ENCODE data around the gene DLG2. TPM values are rescaled to one million over a fixed set of nuclear protein-coding genes. Genes with fewer than 3 reads are reported as not detected.

The DLG2 gene
- total RNA-seq, 1 donor from 2014 or later, result 6.1 TPM

DNA sequence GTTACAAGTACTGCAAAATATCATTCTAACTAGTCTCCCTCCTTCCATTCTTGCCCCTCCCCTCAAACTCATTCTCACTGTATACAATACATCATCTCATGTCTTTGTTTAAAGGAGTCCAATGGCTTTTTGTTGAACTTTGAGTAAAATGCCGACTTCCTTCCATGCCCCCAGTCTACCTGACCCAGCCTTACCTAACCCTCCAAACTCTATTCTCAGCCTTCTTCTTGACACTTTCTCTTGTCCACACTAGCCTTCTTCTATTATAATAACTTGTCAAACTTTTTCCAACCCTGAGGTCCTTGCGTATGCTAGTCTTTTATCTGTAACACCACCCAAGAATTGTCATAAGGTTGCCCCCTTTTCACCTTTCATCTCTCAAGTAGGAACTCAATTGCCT lies 1329.6 kb downstream of the DLG2 start:
- ATAC-seq (ENCODE audit: poor library complexity), result no peak
- DNase-seq, result no peak
- intact Hi-C loops (cut with DNase I), result no loop called here

DNA sequence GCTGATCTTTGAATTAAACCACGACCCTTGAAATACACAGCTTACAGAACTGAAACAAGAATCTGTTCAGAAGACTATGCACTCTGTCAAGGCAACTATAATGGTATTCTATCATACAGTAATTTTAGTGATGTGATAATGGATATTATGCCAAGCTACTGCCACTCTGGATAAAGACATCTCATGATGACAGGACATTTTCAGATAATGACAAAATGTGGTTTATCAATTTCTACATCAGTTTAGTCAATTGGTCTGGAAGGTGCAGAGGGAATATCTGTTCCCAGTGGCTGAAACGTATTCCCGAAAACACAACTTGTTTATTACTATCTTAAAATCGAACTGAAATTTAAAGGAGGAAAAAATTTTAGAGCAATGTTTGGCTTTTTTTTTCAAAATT lies 1331.3 kb downstream of the DLG2 start:
- no peak for DNase-seq
- ATAC-seq (ENCODE audit: poor library complexity), result no peak
- intact Hi-C loops (cut with DNase I), result no loop called here

DNA sequence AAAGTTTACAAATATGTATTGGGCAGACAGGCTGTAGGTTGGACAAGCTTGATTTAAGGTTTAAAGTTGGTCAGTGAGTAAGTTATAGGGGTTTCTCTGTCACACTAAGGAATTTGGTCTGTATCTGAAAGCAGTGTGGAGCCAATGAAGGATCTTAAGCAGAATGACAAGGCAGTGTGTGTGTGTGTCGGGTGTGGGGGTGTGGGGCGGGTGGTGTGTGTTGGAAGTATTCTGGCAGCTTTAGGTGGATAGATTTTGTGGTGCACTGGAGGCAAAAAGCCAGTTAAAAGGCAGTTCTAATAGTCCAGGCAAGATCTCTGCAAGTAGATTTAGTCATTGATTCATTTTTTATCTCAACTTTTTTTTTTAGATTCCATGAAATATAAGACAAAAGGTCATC lies 1334.2 kb downstream of the DLG2 start:
- ATAC-seq (ENCODE audit: poor library complexity) (no peak), DNase-seq (no peak)
- intact Hi-C loops (cut with DNase I), result no loop called here

DNA sequence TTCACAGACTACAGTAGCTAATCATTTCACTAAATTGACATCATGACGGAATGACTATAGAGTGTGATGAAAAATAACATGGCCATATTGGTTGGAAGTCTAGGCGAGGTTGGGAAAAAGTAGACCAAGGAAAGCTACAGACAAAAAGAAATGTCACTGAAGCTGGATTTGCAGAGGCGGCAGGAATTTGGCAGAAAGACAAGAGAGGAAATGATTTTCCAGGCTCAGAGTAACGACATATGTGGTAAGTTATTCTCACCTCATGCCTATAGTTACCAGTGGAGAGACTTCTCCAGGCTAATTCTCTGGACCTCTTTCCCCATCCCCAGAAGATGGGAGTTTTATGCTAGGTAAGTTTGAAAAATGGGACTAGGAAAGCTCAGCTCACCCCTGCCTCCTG lies 1335.1 kb downstream of the DLG2 start:
- DNase-seq (no peak), ATAC-seq (ENCODE audit: poor library complexity) (no peak)
- intact Hi-C loops (cut with DNase I), result no loop called here

DNA sequence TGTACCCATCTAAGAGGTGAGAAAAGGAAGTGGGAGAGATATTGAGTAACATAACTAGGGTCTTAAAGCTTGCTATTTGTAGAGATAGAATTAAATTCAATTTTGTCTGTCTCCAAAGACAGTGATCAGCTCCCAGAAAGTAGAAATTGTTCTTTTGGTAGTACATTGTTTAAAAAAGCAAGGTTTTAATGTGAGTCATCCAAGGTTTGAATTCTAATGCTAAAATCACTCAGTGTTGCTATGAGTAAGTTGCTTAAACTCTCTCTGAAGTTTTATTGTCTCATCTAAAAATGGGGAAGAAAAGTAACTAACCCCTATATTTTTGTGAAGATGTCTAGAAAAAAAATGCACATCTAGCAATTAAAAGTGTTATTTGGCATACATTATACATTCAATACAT lies 1336.5 kb downstream of the DLG2 start:
- DNase-seq (no peak), ATAC-seq (ENCODE audit: poor library complexity) (no peak)
- intact Hi-C loops (cut with DNase I), result no loop called here

DNA sequence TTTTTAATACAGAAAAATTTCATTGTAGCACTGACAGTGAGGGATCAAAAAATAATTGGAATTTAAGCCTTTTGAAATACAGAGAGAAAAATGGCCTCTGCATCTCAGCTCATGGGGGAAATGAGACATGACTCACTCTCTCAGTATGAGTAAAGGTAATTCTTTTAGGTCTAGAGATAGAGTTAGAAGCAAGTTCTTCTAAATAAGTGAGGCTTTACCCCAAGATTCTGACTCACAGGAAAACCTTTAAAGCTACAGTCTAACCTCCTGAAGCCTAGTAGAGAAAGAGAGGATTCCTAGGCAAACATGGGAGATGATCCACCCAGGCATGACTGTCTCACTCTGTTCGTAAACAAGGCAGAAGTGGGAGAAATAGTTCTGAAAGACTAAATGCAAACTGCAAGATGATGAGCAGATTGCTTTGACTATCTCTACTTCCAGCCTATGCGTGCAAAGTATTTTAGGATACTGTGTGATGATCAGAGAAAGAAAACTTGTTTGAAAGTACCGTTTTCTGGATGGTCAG lies 1337.7 kb downstream of the DLG2 start:
- no peak for DNase-seq
- intact Hi-C loops (cut with DNase I), result no loop called here
- ATAC-seq (ENCODE audit: poor library complexity), result no peak

DNA sequence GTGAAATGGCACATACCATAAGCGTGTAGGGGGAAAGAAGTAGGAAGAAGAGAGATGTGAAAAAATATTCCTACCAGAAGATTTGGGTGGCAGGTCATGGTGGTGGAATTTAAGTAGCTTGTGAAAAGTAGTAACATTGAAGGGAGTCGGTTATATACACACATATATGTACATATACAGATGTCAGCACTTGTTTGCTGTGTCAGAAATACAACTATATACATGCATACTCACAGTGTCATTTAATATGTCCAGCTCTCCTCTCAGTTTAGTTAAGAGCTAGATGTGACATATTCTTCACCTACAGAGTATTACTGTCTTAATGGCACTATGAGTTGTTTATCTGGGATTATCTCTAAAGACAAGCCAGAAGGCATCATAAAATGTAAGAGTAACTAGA lies 1353.6 kb downstream of the DLG2 start:
- intact Hi-C loops (cut with DNase I), result no loop called here
- no peak for ATAC-seq (ENCODE audit: poor library complexity)
- DNase-seq, result no peak

DNA sequence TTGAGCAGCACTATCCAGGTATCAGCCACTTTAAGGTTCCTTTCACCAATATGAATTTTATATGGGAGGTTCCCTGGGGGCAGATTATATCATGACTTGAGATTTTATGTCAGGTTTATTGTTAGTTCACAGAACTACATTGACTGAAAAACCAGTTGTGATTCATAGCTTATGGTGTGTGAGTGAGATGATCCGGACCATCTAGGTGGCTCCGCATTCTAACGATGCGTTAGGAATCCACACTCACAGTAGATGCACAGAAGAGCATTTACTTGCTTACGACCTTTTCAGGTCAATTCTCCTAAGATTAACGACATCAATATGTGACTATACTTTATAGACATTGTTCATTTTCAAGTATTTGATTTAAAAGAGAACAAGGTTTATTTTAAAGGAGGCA lies 1356.7 kb downstream of the DLG2 start:
- intact Hi-C loops (cut with DNase I), result no loop called here
- DNase-seq (no peak), ATAC-seq (ENCODE audit: poor library complexity) (no peak)

DNA sequence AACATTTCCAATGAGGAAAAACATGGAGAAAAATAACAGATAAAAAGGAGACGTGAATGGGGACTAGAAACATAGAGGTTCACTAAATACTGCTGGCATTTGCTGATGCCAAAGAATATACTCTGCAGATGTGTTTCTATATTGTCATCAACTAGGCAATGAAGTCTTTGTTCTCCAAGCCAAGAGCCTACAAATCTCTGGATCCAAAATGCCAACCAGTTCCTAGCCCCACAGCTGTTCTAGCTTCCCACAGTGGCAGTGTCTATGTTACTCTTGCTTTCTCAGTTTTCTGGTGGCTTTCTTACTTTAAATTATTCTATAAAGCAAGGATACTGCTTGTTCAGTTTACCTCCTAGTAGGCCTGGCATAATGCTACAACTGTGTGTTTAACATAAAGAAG lies 1363.1 kb downstream of the DLG2 start:
- no peak for ATAC-seq (ENCODE audit: poor library complexity)
- intact Hi-C loops (cut with DNase I), result no loop called here
- DNase-seq, result no peak

DNA sequence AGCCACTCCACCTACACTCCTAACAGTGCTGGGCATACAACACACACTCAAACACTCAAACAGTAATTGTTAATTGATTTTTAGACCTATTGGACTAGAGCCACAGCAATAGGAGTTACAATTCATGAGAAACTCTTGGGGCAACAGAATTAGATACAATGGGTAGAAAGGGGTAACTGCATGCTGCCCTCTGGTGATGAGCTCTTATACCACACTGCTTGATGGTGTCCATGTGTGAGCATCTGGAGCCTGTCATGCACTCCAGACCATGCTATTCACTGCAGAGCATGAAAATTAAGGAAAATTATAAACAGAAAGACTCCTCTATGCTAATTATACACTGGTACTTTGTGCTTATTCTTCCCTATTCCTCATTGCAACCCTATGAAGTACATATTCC lies 1365.4 kb downstream of the DLG2 start:
- no peak for ATAC-seq (ENCODE audit: poor library complexity)
- no peak for DNase-seq
- intact Hi-C loops (cut with DNase I), result no loop called here

DNA sequence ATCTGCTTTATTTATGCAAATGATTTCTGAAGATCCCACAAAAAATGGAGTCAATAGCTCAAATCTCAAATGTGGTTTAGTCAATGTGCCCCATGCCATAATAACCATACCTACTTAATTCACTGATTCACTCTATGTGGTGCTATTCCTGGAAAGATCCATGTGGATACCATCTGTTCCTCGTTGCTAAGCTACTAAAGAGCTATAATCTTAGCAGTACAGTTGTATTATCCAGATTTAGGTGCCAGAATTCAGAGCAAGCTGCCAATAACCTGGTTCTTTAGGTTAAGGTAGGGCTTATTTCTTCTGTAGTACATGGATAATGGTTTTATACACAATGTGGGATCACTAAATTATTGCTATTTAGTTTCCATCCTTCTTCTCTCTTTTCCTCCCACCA lies 1366.3 kb downstream of the DLG2 start:
- DNase-seq (no peak), ATAC-seq (ENCODE audit: poor library complexity) (no peak)
- intact Hi-C loops (cut with DNase I), result no loop called here

DNA sequence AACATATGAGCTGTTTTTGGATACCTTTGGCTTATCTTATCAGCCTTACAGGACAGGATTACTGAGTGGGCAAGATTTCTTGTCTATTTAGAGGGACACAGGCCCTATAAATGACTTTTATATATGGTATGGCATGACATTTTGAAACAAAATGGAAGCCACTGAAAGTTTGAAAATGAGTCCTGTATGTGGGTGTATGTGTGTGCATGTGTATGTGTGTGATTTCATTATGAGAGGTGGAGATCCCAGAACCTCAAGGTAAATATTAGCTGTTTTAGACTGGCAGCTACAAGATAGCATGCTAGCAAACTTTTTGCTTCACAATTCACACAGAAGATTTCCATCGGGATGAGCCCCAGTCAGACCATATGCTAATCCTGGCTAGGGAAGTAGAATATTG lies 1370.5 kb downstream of the DLG2 start:
- intact Hi-C loops (cut with DNase I), result no loop called here
- DNase-seq (no peak), ATAC-seq (ENCODE audit: poor library complexity) (no peak)

DNA sequence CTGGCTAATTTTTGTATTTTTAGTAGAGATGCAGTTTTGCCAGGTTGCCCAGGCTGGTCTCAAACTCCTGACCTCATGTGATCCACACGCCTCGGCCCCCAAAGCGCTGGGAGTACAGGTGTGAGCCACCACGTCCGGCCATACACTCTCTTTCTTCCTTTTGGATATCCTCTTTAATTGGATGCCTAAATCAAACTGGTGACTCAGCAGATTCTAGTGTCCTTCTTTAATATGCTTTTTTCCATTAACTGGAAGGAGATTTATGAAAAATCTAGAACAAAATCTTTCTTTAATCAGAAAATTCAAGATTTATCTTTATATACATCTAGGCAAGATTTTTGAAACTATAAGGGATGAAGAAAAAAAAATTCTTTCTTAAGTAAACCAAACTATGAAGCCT lies 1371.7 kb downstream of the DLG2 start:
- intact Hi-C loops (cut with DNase I), result no loop called here
- ATAC-seq (ENCODE audit: poor library complexity) (no peak), DNase-seq (no peak)

DNA sequence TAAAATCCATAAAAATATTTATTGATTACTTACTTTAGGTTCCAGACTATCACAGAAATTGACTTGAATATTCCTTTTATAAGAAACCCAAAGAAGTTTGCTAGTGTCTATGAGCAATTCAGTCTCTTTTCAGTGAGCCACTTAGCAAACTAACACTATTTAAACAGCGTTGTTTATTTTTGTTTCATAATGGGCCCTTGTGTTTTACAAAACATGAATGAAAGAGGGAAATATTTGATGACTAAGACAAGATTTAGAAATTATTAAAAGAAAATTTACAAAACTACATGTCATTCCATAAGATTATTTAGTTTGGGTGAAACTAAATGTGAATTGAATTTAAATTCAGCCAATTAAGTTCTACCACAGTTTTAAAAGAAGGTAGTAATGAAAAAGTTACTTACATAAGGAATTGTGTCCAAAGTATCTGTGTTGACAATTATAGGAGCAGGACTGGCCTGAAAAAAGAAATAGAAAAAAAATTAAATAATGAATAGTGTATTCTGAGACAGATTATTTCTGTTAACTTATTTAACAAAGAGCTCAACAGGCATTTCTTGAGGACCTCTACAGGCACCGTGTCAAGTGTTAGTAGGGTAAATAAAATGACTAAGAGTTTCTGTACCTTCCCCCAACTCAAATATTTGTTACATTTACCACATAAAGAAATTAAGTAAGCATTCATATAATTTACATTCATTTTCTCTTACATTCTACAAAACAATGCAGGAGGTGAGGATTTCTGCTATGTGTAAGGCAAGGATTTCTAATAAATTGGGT lies 1376.1 kb downstream of the DLG2 start:
- ATAC-seq (ENCODE audit: poor library complexity) (no peak), DNase-seq (no peak)
- intact Hi-C loops (cut with DNase I), result no loop called here

DNA sequence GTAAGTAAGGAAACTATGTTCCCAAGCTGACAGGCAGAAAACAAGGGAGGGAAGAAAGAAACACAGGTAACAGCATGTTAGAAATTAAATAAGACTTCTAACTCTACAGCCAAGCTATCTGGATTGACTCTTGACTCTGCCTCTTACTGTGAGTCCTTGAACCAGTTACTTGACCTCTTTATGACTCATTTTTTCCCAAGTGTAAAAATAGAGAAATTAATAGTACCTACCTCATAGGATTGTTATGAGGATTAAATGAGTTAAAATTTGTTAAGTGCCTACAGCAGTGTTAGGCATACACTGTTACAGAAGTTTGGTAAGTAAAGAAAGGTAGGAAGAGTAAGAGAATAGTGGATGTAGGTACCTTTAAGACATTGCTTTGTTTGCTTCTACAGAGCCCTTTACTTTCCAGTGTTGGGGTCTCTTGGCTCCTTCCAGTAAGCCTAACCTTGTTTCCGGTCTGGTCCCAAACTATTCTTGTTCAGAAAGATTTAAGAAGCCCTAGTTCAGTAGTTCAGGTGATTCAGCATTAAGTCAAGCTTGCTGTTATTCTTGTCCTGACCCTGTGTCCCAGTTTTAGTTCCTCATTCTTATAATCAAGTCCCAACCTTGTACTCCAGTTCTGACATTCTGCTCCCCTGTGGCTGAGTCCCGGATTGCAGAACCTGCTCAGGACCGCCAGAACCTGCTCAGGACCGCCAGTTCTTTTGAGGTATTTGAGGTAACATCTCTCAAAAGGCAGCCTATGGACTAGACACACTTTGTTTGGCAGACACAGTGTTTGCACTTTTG lies 1377.6 kb downstream of the DLG2 start:
- no peak for ATAC-seq (ENCODE audit: poor library complexity)
- intact Hi-C loops (cut with DNase I), result no loop called here

DNA sequence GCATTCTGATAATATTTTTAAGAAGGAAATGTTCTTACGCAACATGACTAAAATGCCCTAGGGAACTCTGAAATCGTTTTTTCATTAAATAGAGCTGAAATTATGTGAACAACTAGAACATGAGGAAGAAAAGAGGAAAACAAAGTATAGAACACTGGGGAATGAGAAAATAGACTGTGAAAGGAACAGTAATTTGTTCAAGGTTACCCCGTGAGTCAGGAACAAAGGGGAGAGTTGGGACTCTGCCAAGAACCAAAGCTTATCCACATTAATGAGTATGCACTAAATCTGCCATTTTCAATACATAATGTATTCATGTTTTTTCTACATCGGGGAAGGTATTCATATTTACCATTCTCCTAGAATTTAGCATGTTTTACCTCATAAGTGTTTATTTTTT lies 1379.2 kb downstream of the DLG2 start:
- peak; percentile 46 for ATAC-seq (ENCODE audit: poor library complexity)
- no peak for DNase-seq
- intact Hi-C loops (cut with DNase I), result no loop called here

More for the DNA sequence above, 1377.6 kb downstream of the DLG2 start:
- no peak for DNase-seq

DNA sequence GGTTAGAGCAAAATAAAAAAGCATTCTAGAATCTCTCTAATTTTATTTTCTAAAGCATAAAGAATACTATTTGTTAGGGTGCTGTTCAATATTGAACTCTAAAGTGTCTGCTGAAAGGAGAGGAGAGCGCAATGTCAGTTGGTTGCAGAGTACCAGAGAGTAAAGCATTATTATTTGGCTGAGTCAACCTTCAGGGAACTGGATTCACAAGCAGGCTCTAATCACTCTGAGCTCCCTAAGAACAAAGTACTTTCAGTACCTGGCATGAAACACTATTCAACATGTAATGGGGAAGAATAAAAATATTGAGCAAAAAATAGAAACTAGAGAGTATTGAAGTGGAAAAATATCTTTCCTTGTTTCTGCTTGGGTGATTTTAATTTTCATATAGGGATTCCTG lies 1380.0 kb downstream of the DLG2 start:
- DNase-seq (no peak), ATAC-seq (ENCODE audit: poor library complexity) (peak; percentile 78)
- intact Hi-C loops (cut with DNase I), result no loop called here

DNA sequence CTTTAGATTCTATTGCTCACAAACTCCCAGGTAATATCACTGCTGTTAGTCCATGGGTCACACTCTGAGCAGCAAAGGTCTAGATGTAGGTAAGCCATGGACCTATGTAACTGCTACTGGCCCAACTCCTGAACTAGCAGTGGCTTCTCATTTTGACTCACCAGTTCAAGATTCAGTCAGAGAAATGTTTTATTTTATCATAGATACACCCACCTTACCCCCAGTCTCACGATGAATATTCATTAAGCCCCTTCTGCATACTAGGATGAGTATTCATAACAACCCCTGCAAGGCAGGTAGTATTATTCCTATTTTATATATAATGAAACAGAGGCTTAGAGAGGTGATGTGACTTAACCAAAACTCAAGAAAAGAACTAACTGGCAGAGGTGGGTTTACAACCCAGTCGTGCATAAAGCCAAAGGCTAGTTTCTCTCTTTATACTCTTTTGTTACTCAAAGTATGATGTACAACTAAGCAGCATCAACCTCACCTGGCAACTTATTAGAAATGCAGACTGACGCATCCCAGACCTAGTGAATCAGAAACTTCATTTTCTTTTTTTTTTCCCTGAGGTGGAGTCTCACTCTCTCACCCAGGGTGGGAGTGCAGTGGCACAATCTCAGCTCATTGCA lies 1383.4 kb downstream of the DLG2 start:
- intact Hi-C loops (cut with DNase I), result no loop called here
- ATAC-seq (ENCODE audit: poor library complexity) (no peak), DNase-seq (no peak)

DNA sequence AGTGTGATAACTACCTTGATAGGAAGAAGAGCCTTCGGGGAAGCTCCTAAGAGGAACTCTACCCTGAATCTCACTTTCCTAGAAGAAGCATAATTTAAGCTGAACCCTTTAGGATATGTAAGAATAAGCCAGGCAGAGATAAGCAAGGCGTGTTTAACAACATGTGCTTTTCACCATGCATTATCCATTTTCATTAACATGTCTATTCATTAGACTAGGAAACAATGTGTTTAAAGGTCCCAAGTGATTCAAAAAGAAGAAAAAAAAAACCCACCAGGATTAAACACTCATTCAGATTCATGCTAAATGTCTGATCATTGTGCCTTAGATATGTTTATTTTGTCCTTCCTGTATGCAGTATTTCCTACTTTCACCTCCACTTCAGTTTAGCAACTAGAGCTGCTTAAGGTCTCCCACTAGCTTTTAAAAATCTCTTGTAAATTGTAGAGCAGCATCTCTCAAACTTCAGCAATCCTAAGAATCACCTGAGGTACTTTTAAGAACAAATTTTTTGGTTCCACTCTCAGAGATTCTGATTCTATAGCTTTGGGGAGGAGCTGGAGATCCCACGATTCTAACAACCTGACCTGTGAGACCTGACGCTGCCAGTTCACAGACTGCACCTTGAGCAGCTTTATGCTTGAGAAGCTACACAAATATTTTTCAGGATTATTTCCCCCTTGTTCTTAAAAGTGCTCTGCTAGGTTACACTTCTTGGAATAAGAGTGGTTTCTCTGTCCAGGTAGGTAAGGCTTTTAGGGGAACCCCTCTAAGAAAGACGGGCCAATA lies 1385.6 kb downstream of the DLG2 start:
- intact Hi-C loops (cut with DNase I), result no loop called here
- ATAC-seq (ENCODE audit: poor library complexity) (no peak), DNase-seq (no peak)

All from Right ventricle myocardium superior (tissue), 1 donor.